Measurements from ENCODE around the gene FKRP.

DNA sequence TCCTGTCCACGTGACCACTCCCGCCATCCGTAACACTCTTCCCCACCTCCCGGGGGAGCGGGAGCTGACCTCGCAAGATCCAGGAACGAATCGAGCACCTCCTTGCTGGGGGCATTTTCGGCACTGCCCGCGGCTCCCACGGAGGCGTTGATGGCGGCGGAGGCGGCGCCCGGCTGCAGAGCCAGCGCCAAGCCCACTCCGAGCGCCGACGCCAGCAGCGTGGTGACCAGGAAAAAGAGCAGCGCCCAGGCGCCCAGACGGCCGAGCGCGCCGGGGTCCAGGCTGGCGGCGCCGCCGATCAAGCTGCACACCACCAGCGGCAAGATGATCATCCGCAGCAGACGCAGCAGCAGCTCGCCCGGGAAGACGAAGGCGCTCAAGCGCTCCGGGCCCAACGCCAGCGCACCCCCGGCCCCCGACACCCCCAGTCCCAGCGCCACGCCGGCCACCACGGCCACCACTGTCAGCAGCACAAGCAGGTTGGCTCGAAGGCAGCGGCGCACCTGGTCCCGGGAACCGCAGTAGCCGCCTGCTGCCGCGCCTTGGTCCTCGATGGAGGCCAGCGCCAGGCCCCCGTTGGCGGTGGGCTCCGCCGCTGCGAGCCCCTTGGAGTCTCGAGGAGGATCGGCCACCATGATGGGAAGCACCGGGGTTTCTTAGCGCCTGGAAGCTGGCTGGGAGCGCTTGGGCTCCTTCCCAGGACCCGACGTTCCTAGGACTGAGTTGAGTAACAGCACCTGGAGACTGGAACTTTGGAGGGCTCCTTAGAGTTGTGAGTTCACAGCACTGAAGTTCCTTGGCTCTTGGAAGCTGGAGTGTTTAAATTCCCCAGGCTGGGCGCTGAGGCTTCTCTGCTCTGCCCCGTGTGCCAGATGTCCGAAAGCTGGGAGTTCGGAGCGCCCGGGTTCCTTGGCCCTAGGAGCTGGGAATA is 41.7 kb downstream of the FKRP start:
- TF ChIP-seq, protein P1, sequence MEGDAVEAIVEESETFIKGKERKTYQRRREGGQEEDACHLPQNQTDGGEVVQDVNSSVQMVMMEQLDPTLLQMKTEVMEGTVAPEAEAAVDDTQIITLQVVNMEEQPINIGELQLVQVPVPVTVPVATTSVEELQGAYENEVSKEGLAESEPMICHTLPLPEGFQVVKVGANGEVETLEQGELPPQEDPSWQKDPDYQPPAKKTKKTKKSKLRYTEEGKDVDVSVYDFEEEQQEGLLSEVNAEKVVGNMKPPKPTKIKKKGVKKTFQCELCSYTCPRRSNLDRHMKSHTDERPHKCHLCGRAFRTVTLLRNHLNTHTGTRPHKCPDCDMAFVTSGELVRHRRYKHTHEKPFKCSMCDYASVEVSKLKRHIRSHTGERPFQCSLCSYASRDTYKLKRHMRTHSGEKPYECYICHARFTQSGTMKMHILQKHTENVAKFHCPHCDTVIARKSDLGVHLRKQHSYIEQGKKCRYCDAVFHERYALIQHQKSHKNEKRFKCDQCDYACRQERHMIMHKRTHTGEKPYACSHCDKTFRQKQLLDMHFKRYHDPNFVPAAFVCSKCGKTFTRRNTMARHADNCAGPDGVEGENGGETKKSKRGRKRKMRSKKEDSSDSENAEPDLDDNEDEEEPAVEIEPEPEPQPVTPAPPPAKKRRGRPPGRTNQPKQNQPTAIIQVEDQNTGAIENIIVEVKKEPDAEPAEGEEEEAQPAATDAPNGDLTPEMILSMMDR (IDR thresholded peaks at IDR 0.05): peak in 2 of 5 experiments; percentile 8 to 11
- no peak for TF ChIP-seq POLR2A (IDR thresholded peaks at IDR 0.05)
